Activated CD8-positive, alpha-beta memory T cell treated with anti-CD3 and anti-CD28 coated beads, Interleukin-2, amount 50 U/mL, for 48 hours (primary cell): ENCODE measurements around the gene DTYMK.

ENCODE experiments used
- DNase-seq: peaks from one replicate; pipeline ENCODE4 v3.0.0-alpha.2; 2020

DTYMK gene

DNA sequence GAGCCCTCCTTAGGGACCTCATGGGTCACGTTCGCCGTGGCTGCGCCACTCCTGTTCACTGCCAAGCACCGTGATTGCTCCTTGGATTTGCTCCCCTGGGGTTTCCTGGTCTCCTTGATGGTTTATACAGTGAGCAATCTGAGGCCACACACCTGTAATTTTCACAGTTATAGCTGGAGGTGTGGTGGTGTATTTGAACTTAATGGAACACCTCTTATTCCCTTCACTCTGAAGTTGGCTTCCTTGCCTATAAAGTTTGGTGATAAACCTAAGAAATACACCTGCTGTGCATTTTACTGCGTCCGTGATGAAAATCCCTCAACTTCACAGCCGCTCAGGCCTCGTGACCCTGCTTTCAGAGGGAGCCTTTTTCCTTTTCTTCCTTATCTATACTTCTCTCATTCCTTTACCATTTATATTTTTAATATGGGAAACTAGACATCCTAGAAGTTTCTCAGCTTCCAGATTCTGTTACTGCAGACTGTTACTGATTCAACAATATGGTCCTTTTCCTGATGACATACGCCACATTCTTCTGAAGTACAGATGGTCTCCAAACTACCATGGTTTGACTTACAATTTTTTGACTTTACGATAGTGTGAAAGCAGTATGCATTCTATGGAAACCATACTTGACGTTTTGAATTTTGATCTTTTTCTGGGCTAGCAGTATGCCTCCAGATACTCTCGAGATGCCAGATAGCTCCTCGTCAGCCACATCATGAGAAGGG is 40.5 kb downstream of the DTYMK start:
- no peak for DNase-seq

DNA sequence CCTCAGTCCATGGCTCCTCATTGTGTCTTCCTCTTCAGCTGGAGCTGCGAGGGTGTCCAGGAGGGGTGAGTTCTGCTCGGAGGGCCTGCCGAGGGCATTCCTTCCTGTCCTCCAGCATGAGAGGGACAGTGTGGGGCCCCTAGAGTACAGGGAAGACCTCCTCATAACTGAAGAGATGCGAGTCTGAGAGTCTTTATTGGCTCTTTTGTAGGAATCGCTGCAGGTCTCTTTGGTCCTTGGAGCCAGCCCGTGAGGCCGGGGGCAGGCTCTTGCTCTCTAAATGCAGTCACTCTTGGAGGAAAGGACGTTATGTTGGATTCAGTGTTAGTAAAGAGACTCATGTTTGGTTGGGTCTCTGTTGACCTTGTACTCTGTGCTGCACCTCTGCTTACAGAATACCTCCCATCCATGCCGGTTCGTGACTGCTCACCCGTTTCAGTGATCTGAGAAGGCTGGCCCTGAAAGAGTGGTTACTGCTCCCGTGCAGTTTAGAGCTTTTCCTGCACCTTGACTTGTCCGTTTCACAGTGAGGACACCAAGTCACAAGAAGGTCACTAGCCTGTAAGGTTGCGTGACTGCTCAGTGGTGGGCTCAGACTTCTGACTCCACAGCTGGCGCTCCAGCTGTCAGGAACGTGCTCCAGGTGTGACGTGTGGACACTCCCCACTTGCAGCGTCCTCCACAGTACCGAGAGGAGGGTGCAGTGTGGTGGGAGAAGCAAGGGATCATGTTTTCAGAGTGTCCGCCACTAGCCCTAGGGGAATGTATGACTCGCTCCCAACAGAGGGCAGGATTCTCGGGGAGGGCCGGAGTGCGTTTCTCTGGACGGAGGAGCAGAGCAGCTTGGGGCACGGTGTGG is 41.3 kb downstream of the DTYMK start:
- DNase-seq, result no peak

DNA sequence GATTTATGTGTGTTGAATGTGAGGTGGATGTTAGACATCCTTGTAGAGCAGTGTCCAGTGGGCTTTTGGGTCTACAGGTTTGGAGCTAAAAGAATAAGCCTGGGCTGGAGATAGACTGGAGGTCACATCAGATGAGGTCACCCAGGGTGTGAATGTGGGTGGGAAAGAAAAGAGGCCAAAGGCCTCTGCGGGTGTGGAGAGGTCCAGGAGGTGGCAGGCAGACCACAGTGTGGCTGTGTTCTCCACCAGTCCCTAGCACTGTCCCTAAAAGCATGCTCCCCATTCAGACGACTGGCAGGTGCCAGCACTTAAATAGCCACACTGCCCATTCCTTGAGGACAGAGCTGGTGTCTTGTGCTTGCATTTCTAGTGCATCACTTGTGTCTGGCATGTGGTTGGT is 45.0 kb downstream of the DTYMK start:
- no peak for DNase-seq

DNA sequence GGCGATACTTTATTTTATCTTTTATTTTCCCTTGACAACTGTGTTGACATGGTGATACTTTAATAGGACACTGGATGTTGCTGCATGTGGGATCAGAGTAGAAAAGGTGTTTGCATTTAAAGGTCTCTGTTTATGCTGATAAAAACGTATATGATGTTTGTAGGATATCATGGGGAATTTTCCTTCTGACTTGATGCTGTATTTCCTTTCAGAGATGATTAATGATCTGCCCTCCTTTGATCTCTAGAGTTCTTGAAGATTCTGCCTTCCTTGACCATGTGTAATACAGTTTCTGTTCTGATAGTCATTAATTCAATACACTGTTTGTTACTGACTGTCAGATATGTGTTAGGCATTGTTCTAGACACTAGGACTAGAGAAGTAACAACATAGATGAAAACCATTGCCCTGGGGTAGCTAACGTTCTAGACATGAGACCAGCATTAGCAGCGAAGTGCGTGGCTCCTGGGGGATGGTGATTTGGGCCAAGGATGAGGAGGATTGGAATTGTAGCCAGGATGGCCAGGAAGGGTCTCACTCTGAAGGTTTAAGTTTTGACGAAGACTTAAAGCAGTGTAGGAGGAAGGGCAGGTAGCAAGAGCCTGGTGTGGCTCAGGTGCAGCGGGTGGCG is 46.3 kb downstream of the DTYMK start:
- no peak for DNase-seq

DNA sequence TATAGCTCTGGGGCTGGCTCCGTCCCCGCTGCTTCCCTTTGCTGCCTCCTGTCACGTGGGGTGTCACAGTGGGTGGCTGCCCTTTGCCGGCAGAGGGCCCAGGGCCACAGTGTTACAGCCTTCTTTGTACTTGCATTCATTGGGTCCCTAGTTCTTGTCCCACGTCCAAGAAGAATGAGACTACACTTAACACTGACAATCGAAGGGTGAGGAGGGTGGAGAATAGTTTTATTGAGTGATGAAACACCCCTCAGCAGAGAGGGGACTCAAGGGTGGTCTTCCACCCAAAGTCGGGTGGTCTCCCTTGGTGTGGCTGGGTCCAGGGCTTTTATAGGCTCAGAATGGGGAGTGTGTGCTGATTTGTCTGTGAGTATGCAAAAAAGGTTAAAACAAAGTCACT is 47.2 kb downstream of the DTYMK start:
- no peak for DNase-seq

DNA sequence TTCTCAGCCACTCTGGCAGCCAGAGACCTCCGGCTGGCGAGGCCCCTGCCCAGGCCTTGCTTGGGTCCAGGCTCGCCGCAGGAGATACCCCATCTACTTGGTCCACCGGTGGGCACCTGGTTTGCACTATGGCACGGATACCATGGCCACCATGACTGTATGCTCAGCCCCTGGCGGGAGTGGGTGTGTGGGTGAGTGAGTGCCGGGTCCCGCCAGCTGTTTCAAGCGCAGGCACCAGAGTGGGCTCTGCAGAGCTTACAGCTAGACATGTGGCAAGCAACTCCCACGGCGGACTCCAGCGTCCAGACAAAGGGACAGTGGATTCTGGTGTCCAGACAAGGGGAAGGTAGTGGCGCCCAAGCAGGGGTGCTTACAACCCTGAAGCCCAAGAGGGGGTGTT is 47.7 kb downstream of the DTYMK start:
- DNase-seq, result no peak

DNA sequence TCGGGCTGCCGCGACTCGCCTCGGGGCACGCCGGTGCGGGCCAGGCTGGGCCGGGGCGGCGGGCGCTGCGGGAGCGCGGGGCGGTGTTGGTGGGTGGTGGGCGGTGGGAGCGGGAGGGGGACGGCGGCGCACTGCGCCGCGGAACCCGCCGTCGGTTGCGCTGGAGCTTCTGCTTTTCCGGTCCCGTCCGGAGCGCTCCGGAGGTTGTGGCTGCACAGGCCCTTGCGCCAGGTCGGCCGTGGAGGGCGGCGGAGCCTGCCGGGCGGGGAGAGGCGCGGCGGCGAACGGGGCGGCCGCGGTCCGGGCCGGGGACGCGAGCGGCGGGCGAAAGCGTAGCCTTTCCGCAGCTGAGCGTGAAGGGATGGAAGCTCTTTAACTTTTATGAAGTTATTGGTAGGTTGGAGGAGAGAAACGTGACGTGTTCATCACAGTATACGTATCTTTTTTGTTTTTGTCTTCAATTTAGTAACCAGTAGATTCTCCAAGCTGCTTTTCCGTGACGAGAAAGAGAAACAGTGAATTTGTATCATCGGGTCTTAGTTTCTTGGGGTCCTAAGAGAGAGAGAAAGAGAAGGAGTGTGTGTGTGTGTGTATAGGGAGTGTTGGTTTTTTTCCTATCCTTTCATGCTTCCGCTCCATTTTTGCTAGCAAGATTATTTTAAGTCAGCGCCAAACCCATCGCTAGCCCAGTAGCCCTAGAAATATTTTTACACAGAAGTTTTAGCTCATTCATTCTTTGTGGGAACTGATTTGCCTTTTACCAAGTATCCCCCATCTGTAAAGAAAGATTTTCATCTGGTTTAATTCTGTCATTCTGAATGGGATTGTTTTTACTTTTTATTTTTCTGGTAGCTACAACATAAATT is 48.6 kb downstream of the DTYMK start:
- no peak for DNase-seq

DNA sequence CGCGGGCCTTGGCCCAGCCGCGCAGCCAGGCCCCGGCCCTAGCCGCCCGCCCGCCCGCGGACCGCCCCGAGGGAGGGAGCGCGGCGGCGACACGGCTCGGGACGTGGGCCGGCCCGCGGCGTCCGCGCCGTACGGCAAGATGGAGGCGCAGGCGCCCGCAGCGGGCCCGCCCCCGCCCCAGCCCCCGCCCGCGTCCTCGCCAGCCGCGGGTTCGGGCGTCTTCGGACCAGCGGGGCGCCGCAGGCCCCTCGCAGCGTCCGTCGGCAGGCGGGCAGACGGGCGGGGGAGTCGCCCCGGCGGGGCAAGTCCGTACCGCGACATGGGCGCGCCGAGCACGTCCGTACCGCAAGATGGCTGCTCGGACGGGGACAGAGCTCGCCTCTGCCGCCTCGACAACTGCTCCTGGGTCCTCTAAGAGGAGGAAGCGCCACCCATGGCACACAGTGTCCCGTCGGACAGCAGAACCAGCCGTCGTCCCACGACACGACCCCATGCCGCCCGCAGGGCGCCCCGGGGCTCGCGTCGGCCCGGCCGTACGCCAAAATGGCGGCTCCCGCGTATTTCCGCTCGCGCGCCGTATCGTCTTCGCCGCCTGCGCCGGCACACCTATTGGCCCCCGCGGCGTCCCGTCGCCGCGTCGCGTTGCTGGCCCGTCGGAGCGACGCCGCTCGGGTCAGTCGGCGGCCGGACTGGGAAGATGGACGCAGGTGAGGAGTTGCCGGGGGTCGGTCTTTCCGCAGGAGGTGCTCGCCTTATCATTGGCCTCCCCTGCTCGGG is 49.4 kb downstream of the DTYMK start, which contains the start of the genes ATG4B and THAP4:
Gene ATG4B (plus strand): TSS at position 676 of the 777 bp plus-strand sequence. CDS start 22 bp downstream, at position 698.
Gene THAP4 (minus strand): TSS at position 141 of the 777 bp plus-strand sequence. CDS start 141 bp downstream, outside the sequence.
- peak; percentile 91 for DNase-seq

DNA sequence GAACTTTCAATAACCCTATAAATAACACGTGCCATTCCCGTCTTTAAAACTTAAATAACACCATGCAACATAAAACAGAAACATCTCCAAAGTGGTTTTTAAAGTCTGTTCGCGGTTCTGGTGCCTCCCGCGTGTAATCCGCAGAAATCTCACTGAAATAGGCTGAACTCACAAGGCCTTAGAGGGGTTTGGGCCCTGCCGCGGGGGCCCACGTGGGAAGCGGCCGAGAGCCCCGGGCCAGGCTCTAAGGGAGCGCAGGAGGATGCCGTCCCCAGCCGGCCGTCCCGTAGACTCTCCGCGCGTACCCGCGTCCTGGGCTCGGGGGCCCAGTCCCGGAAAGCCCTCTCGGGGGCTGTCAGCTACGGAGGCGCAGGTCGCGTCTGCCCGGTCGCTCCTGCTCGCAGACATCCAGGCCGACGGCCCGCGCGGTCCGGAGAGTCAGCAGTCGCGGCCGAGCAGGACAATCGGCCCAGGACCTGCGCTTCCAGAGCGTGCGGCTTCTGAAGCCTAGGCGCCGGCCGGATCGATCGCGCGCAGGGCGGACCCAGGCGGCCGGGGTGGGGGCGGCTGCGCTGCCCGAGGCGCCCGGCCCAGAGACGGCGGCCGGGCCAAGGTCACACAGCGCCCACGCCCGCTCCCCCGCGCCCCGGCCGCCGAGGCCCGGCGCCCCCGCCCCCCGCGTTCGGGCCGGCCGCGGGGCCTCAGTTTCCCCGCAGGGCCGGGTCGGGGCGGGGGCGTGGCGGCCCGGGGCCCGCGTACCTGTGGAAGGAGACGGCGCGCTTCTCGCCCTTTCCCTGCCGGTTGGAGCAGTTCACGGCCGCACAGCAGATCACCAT is 50.2 kb downstream of the DTYMK start:
- peak; percentile 75 for DNase-seq

DNA sequence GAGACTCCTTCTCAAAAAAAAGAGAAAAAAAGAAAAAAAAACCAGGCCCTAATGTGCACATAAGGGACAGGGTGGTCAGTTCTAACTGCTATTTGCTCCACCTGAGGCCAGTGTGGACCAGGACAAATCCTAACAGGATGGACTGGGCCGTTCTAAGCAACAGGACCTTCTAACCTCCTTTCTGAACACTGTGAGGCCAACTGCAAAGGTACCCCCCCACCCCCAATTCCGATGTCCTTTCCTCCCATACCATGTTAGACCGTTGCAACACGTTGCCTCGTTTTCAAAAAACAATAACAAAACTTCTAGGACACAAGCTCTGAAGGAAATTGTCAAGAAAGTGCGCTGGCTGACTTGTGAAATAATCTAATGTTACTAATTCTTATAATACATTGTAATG is 50.9 kb downstream of the DTYMK start:
- DNase-seq, result no peak

DNA sequence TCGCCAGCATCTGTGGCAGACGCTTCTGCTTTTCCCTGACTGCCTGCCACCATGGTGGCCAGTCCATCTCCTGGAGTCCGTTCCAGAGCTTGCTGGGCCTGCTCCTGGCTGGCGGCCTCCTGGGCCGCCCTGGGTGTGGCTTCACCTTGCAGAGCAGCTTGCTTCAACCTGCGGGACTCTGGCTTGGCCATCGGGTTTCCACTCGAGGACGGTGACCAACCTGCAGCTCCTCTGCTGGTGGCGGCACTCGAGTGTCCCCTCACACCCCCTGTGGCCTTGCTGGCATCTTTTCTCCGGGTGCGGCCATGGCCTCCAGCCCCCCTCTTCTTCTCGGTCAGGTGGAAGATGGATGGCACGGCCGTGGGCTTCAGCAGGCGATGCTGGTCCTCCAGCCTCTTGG is 53.1 kb downstream of the DTYMK start:
- no peak for DNase-seq

DNA sequence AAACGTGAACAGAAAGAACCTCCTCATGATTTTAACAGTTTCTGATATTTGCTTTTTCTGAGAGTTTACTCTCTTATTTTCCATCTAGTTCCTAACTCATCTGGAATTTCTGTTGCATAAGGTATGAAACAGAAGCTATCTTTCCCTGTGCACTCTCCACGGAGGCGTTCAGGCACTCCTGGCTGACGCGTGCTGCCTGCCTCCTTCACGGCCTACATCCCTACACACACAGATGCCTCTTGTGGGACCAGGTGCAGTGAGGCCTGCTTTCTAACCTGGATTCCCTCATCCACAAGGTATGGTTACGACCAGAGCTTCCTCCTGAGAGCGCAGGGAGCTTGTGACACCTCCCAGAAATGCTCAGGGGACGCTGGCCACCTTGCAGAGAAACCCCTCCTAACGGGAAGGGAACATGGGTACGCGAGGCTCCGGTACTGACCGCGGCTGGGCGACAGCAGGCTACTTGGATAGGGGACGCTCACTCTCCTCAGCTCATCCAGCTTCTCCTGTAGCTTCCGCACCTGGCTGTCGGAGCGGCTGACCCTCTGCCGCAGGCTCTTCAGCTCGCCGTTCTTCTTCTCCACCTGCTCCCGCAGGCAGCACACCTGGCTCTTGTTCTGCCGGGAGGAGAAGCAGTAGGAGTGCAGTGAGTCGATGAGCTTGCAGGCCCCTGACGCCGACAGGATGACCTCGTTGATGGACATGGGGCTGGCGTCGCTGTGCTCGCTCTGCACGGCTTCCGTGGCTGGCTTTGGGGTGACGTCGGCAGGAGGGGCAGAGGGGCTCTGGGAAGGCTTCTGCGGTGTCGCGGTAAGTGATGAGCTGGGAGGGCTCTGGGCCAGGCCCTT is 53.9 kb downstream of the DTYMK start:
- DNase-seq, result no peak

DNA sequence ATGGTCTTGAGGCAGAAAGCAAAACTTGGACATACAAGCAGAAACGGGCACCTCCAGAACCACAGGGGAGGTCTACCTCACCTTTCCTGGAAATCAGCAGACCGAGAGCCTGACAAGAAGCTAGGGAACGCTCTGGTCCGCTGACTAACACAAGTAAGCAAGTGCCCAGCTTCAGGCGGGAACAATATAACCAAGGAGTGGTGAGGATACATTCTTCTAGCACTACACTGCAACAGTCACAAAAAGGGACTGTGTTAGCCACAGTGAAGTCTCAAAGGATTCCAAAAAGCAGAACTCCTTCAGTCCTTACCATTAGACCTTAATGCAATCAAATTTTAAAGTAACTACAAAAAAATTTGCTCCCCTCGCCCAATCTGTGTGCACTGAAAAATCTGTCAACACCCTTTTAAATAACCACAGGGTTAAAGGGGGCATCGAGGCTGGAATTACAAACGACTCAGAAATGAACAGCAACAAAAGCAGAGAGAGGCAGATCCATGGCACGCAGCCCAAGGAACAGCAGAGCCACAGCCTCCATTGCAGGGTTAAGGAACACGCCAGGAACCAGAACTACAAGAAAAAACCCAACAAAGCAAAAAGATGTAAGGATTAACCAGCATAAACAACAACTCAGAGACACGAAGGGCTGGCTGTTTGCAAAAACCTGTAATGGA is 56.7 kb downstream of the DTYMK start:
- no peak for DNase-seq

DNA sequence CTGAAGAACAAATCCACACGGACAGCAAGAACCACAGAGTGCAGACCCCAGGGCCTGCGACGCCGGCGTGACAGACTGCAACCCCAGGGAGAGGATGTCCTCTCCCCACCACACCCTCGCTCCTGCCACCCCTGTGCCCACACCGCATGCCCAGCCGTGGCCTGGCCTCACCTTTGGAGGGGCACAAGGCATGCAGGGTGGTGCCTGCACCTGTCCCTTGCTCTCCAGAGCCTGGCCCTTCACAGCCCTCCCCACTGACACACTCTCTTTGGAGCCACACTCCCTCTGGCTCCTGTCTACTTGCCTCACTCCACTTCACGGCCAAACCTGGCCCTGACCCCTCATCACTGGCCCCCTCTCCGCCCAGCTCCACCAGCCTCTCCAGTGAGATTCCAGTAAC is 58.9 kb downstream of the DTYMK start:
- DNase-seq, result no peak
